GM20431 (cell line): ENCODE results near the gene NUDT19.

Experiments
- in situ Hi-C: fragments of 300-500 bp; cut with MseI, MboI; formaldehyde crosslinking; loops from one replicate; pipeline ENCODE4 v1.15.0; 2020; ENCODE audit warnings: low sequenced_read_pairs; ENCODE audit not compliant: unreplicated experiment

Gene NUDT19

GRCh38 chr19:32750441-32751055, 58.9 kb downstream of the NUDT19 start:
- in situ Hi-C loops = no loop called here

GRCh38 chr19:32751066-32751465, 59.4 kb downstream of the NUDT19 start:
- in situ Hi-C loops = no loop called here

GRCh38 chr19:32757189-32757588, 65.6 kb downstream of the NUDT19 start:
- in situ Hi-C loops = no loop called here
